Pancreas (tissue), 10 donors: ENCODE results near the gene IRF3. TPM values are rescaled to one million over a fixed set of nuclear protein-coding genes. Genes with fewer than 3 reads are reported as not detected.
A peak's percentile ranks its signal among the peaks of the same experiment; 100 is the strongest.

Experiments
- ATAC-seq, 4 donors: fragments of 200-7000 bp; cut with Tn5 transposase; one replicate each; pipeline versions ENCODE4 v1.8.0 to v1.9.1; 2020; ENCODE audit warnings: mild to moderate bottlenecking in 4 of 4, moderate library complexity in 4 of 4
- DNase-seq, 6 donors: peaks; one replicate each; pipeline ENCODE4 v3.0.0-alpha.2; 2020
- FAIRE-seq: peaks from 2 replicates; lab custom pipeline; 2012; peaks lifted over from hg19 to GRCh38; lab: Jason Lieb, UNC
- H3K27ac ChIP-seq, 4 donors: fragments of 200-600 bp; sonication (generic); 1 replicate in 3 of 4; 2 replicates in 1 of 4; pipeline versions ENCODE4 v1.5.0 to v1.8.0; 2020
- H3K27me3 ChIP-seq, 4 donors: fragments of 200-600 bp; one replicate each; pipeline ENCODE4 v1.8.0; 2021
- H3K36me3 ChIP-seq, 3 donors: fragments of 200-600 bp; sonication (generic) in 1 of 3; one replicate each; pipeline versions ENCODE4 v1.5.0 to v1.8.0; 2020 to 2021
- H3K4me1 ChIP-seq, 3 donors: fragments of 200-600 bp; one replicate each; pipeline ENCODE4 v1.8.0; 2021
- H3K4me3 ChIP-seq, 4 donors: fragments of 200-600 bp; sonication (generic) in 2 of 4; one replicate each; pipeline versions ENCODE4 v1.5.0 to v1.8.0; 2020 to 2021
- H3K9me3 ChIP-seq, 4 donors: fragments of 200-600 bp; one replicate each; pipeline ENCODE4 v1.8.0; 2021
- CTCF ChIP-seq, 4 donors: fragments of 200-600 bp; sonication (generic) in 3 of 4; IDR thresholded peaks; one replicate each; pipeline versions ENCODE4 v1.5.0 to v1.8.0; 2021; ENCODE audit warnings: antibody characterized with exemption in 4 of 4
- WGBS, 2 donors: extraction: QIAGEN DNeasy Blood & Tissue Kit; methylation state at CpG; one replicate each; pipeline ENCODE4 v1.1.7; 2013; 5-methylcytosine and 5-hydroxymethylcytosine counted together
- intact Hi-C, 3 donors: fragments of 100-400 bp; cut with DNase I; formaldehyde crosslinking; loops; one replicate each; pipeline versions ENCODE4 v1.11.1 to v1.14.2; 2022
- polyA plus RNA-seq, 2 donors: library from polyadenylated mRNA; stranded (reverse); fragments of 200-250 nt; gene quantifications; one replicate each; pipeline ENCODE4 v1.2.3, GENCODE V29; 2013
- total RNA-seq, 6 donors: library from RNA; stranded (reverse); fragmentation: NEBNext Ultra II Directional in 4 of 6; extraction: Animal tissue kit (Norgen Biotek cat#: 25700) in 4 of 6; gene quantifications; one replicate each; pipeline versions ENCODE4 v1.2.1 to v1.2.4, GENCODE V29; 2021 to 2023
- donor health status: healthy with polysubstance abuse.
- donor health status: DM: no; HTN: no; CAD: no; lungs with moderate emphysema.
- donor health status: DM: no; HTN: no; CAD: no.
- donor health status: control.
- donor health status: control.
- donor health status: Bipolar disorder and iron deficiency.
- donor health status: DM: yes; HTN: yes; CAD: no.
- donor health status: DM: no; HTN: no; CAD: no.
- donor health status: DM: no; HTN: no; CAD: no.
- donor health status: DM: yes; HTN: yes; CAD: no.

The IRF3 gene
- total and polyA plus RNA-seq, 8 donors: 34.4 to 289 (median 45.1) TPM

DNA sequence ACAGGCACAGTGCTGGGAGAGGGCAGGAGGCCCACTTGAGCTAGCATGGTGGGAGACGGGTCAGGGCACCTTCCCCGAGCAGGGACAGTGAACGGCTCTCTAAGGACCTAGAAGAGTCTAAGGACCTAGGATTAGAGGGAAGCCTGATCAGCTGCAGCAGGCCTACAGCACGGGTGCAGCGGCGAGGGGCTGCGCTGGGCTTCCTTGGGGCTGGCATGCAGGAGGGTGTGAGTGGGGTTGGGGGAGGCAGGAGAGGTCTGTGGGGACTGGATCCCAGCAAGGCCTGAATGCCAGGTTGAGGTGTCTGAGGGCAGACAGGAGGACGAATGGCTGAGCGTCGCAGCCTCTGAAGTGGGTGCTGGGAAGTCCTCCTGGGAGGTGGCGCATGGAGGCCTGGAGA, 20.1 kb downstream of the IRF3 start:
- intact Hi-C loops: no loop called here
- H3K27me3 ChIP-seq: no peaks in the 10 kb centered on the region
- FAIRE-seq: no peak
- H3K27ac ChIP-seq: no peak overlapping the region
- H3K9me3 ChIP-seq: no peaks in the 10 kb centered on the region
- peaks cover 0 to 12% (median 8%) of the 10 kb centered on the region in 3 donors for H3K36me3 ChIP-seq
- no peak overlapping the region for H3K4me3 ChIP-seq
- peaks cover 5 to 14% (median 8%) of the 10 kb centered on the region in 3 donors for H3K4me1 ChIP-seq
- TF ChIP-seq CTCF (IDR thresholded peaks at IDR 0.05): no peak
- 89 to 96% methylated on average over 11 of the region's 11 CpGs for WGBS, 2 donors
- peak in 1 of 6 donors; percentile 51 for DNase-seq
- no peak for ATAC-seq

DNA sequence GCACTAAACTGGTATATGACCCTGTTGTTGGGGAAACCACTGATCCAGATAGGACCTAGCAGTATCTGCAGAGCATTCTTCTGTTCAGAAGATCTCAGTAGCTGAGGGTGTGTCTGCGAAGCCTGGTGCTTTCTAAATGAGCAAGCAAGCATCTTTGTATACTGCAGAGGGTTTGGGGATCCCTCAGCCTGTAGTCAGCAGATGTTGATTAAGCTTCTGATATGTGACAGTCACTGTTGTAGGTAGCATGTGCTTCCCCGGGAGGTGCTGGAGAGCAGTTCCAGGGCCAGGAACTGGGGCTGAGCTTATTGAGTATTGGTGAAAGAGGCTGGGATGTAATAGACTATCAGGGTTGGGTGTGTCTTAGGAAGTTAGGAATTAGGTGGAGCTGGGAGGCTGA, 22.2 kb downstream of the IRF3 start:
- no peak for ATAC-seq
- no peak overlapping the region for H3K27ac ChIP-seq
- no peak for TF ChIP-seq CTCF (IDR thresholded peaks at IDR 0.05)
- H3K36me3 ChIP-seq: peaks cover 0 to 8% (median 7%) of the 10 kb centered on the region in 3 donors
- no peaks in the 10 kb centered on the region for H3K9me3 ChIP-seq
- WGBS, 2 donors: 69 to 77% methylated on average over 2 of the region's 2 CpGs
- DNase-seq: no peak
- FAIRE-seq: no peak
- no peak overlapping the region for H3K4me3 ChIP-seq
- intact Hi-C loops: no loop called here
- peaks cover 5 to 18% (median 8%) of the 10 kb centered on the region in 3 donors for H3K4me1 ChIP-seq
- no peaks in the 10 kb centered on the region for H3K27me3 ChIP-seq

- no peak for FAIRE-seq
- no peak for ATAC-seq
- Histone ChIP-seq H3K27me3 (no peaks in the 10 kb centered on the region), H3K27ac (peak overlapping the region; percentile 58 to 99 (median 83)), H3K4me3 (peak overlapping the region; percentile 83 to 99 (median 94)), H3K36me3 (peaks cover 0 to 8% (median 7%) of the 10 kb centered on the region in 3 donors), H3K9me3 (no peaks in the 10 kb centered on the region), H3K4me1 (peaks cover 5 to 23% (median 8%) of the 10 kb centered on the region in 3 donors)
- no peak for DNase-seq
- 2 to 4% methylated on average over 5 of the region's 5 CpGs for WGBS, 2 donors
- no peak for TF ChIP-seq CTCF (IDR thresholded peaks at IDR 0.05)
- intact Hi-C loops: no loop called here
Observed at GRCh38 chr19:49642492-49643035, 23.1 kb downstream of the IRF3 start.

GRCh38 chr19:49641688-49642491, 23.8 kb downstream of the IRF3 start, which contains the start of gene SCAF1:
TSS of gene SCAF1 (plus strand) at chr19:49642209. CDS start at chr19:49645027, 2,818 bp downstream.
- Histone ChIP-seq H3K27me3 (no peaks in the 10 kb centered on the region), H3K36me3 (peaks cover 0 to 7% (median 5%) of the 10 kb centered on the region in 3 donors), H3K9me3 (no peaks in the 10 kb centered on the region), H3K4me3 (peak within 1 kb of the TSS; percentile 83 to 99 (median 94)), H3K4me1 (peaks cover 5 to 23% (median 8%) of the 10 kb centered on the region in 3 donors), H3K27ac (peak within 1 kb of the TSS; percentile 97 to 99 (median 98))
- DNase-seq (peak; percentile 98 to 100 (median 99)), ATAC-seq (peak; percentile 76 to 86 (median 80)), FAIRE-seq (peak; percentile 84)
- intact Hi-C loops: no loop called here
- 0 to 1% methylated on average over 56 to 87 of the region's 87 CpGs for WGBS, 2 donors
- no peak for TF ChIP-seq CTCF (IDR thresholded peaks at IDR 0.05)
